ENCODE data around the gene USP30.

USP30 gene

DNA sequence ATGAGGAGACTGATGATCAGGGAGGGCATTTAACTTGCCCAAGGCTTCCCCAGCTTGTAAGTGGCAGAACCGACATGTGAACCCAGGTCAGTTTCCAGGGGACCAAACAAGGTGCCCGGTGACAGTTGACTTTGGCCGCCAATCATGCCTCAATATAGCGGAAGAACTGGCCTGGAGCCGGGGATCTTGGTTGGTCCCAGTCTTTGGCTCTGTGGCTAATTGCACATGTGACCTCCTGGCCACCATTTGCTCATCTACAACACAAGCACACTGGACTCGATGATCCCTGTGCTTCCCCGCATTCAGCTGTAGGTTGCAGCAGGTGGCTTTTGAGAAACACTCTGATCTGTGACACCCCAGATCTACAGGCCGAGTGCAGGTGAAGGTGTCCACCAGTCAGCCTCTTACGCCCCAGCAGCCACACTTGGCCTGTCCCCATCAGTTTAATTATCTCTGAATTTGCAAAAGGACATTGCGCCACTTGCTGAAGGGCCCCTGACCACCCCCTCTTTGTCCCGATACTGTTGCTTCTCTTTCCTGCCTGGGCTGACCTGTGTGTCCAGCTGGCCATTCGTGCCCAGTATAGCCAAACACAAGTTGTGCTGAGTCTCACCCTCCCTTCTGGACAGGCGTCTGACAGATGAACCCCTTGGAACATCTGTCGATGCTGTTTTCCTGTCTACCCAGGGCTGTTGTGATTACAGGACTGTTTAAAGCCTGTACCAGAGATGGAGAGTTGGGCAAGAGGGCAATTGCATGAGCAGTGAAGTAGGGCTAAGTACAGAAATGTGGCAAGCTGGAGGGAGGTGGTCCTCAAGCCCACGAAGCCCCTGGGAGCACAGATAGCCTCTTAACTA is 78.1 kb downstream of the USP30 start:
- DNase-seq, result no peak

GRCh38 chr12:109131154-109132050 is 79.0 kb downstream of the USP30 start:
- no peak for DNase-seq

- DNase-seq, result no peak
Measured at GRCh38 chr12:109134186-109134917, 82.0 kb downstream of the USP30 start.

DNA sequence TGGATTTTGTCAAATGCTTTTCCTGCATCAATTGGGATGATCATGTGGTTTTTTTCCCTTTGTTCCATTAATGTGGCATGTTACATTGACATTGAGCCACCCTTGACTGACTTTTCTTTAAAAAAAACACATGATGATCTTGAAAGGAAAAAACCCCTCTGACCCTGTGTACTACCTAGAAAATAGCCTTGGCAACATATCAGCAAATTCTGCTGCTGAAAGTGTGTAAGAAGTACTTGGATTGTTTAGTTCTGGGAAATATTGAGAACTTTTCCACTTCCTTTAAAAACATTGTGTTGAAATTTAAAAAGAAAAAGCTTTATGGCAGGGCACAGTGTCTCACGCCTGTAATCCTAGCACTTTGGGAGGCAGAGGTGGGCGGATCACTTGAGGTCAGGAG is 84.7 kb downstream of the USP30 start:
- DNase-seq, result no peak
